ENCODE data around the gene NTRK2.

DNA sequence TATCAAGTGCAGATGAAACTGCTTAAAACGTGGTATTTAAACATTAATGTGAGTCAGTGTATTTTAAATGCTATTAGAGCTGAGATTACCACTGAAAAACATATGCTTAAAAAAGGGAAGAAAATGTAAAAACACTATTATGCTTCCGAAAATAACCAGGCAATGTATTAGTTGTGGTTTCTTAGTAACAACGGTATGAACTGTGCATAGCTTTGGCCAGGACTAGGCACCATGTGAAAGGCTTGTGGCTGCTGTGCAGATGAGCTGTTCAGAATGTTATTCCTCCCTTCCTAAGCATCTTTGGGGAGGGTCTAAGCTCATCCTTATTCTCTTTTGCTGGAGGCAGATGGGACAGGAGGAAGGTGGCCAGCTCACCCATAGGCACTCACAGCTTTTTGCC is 84.9 kb downstream of the NTRK2 start:
- TF ChIP-seq CTCF (conservative IDR thresholded peaks at IDR 0.05; ENCODE audit: low read length), result no peak
- no peak for TF ChIP-seq EZH2phosphoT487 (IDR thresholded peaks at IDR 0.05; ENCODE audit: borderline replicate concordance)

Data from Loucy (cell line).